T-helper 1 cell treated with Interleukin-12 subunit alpha and Interleukin-12 subunit beta and Interleukin-4 antibody, amounts not matched to agents 30 ng/mL and 1 ng/mL, for 36 hours (primary cell): ENCODE data around the gene TUBGCP6. TPM values are rescaled to one million over a fixed set of nuclear protein-coding genes. Genes with fewer than 3 reads are reported as not detected.

Experiments
- intact Hi-C: fragments of 100-400 bp; cut with micrococcal nuclease; formaldehyde crosslinking; loops from one replicate; pipeline ENCODE4 v1.15.1; 2024
- total RNA-seq: library from RNA; stranded (reverse); gene quantifications from 2 replicates; pipeline ENCODE4 v1.2.3, GENCODE V29; 2022

The TUBGCP6 gene
- total RNA-seq, 1 donor from 2014 or later: 68.8 TPM

- intact Hi-C loops: no loop called here
Measured at GRCh38 chr22:50267591-50268390, 23.0 kb upstream of the TUBGCP6 start.

GRCh38 chr22:50266994-50267393, 22.2 kb upstream of the TUBGCP6 start:
- intact Hi-C loops: no loop called here

GRCh38 chr22:50264946-50265669, 20.3 kb upstream of the TUBGCP6 start:
- intact Hi-C loops: no loop called here

GRCh38 chr22:50264104-50264745, 19.4 kb upstream of the TUBGCP6 start:
- intact Hi-C loops: no loop called here

- intact Hi-C loops: no loop called here
Measured at GRCh38 chr22:50262973-50263617, 18.3 kb upstream of the TUBGCP6 start.

- intact Hi-C loops: no loop called here
Measured at GRCh38 chr22:50262460-50262911, 17.7 kb upstream of the TUBGCP6 start.

- intact Hi-C loops: no loop called here
Measured at GRCh38 chr22:50261615-50262459, 17.0 kb upstream of the TUBGCP6 start, which contains the start of gene MAPK12. TSS of gene MAPK12 (minus strand) at chr22:50261683. CDS start at chr22:50261509, 174 bp downstream.

GRCh38 chr22:50260801-50261614, 16.2 kb upstream of the TUBGCP6 start:
- intact Hi-C loops: no loop called here

- intact Hi-C loops: no loop called here
Measured at GRCh38 chr22:50260434-50260800, 15.6 kb upstream of the TUBGCP6 start.

- intact Hi-C loops: no loop called here
Measured at GRCh38 chr22:50259302-50259701, 14.5 kb upstream of the TUBGCP6 start.

- intact Hi-C loops: no loop called here
Measured at GRCh38 chr22:50258361-50259292, 13.8 kb upstream of the TUBGCP6 start.

- intact Hi-C loops: no loop called here
Measured at GRCh38 chr22:50257451-50258360, 12.9 kb upstream of the TUBGCP6 start.

- intact Hi-C loops: no loop called here
Measured at GRCh38 chr22:50257041-50257440, 12.2 kb upstream of the TUBGCP6 start.

- intact Hi-C loops: no loop called here
Measured at GRCh38 chr22:50256258-50256862, 11.5 kb upstream of the TUBGCP6 start.

GRCh38 chr22:50255607-50256006, 10.8 kb upstream of the TUBGCP6 start:
- intact Hi-C loops: no loop called here

- intact Hi-C loops: no loop called here
Measured at GRCh38 chr22:50255099-50255498, 10.3 kb upstream of the TUBGCP6 start.

- intact Hi-C loops: no loop called here
Measured at GRCh38 chr22:50253941-50254340, 9.1 kb upstream of the TUBGCP6 start.
